Mesodermal cell (in vitro differentiated cells): ENCODE measurements around the gene S100A5.

Experiments
- H3K27ac ChIP-seq: 2 replicates; pipeline ENCODE4 v1.7.0; 2013; ENCODE audit warnings: mild to moderate bottlenecking, low read depth, low read length, moderate library complexity; ENCODE audit not compliant: severe bottlenecking
- H3K36me3 ChIP-seq: 2 replicates; pipeline ENCODE4 v1.7.1; 2013; ENCODE audit warnings: mild to moderate bottlenecking, low read length, moderate library complexity; ENCODE audit not compliant: control insufficient read depth, insufficient read depth
- H3K4me1 ChIP-seq: one replicate; pipeline ENCODE4 v1.7.1; 2013; ENCODE audit warnings: mild to moderate bottlenecking, low read length; ENCODE audit not compliant: insufficient read depth, control insufficient read depth, poor library complexity, severe bottlenecking
- H3K4me3 ChIP-seq: 2 replicates; pipeline ENCODE4 v1.7.0; 2013; ENCODE audit warnings: low read length, control low read depth, mild to moderate bottlenecking; ENCODE audit not compliant: insufficient read depth, poor library complexity, severe bottlenecking; ENCODE audit errors: extremely low read depth
- H3K9me3 ChIP-seq: 2 replicates; pipeline ENCODE4 v1.7.1; 2013; ENCODE audit warnings: mild to moderate bottlenecking, low read length, moderate library complexity; ENCODE audit not compliant: control insufficient read depth
- WGBS, 2 experiments: methylation state at CpG; one replicate each; pipeline ENCODE4 v1.1.5; 2013; ENCODE audit warnings: missing lambda C conversion rate in 2 of 2; ENCODE audit not compliant: insufficient coverage in 2 of 2; 5-methylcytosine and 5-hydroxymethylcytosine counted together

The S100A5 gene

DNA sequence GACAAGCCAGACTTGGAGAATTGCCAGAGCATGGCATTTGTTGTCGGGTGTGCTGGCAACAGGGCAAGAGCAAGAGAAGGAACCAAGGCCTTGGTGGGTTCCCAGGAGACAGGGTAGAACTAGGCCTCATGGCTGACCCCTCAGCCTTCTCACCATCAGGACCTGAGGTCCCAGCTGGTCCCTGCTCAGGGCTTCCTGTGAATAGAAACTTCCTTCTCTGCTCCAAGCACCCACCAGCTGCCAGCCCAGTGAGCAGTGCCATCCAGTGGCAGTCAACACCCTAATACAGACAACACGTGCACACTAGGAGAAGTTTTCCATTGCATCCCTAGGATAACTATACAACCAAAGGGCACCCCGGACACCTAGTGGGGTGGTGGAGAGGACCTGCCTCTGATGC, 27.7 kb downstream of the S100A5 start:
- no peaks in the 10 kb centered on the region for H3K36me3 ChIP-seq
- no peak overlapping the region for H3K4me3 ChIP-seq
- H3K4me1 ChIP-seq: peaks cover 4% of the 10 kb centered on the region
- no peak overlapping the region for H3K27ac ChIP-seq
- WGBS, 2 experiments: 89 to 100% methylated on average over 1 of the region's 3 CpGs
- H3K9me3 ChIP-seq: no peaks in the 10 kb centered on the region

- WGBS, 2 experiments: 0 to 2% methylated on average over 3 to 7 of the region's 7 CpGs
- Histone ChIP-seq H3K27ac (no peak overlapping the region), H3K4me1 (peaks cover 14% of the 10 kb centered on the region), H3K4me3 (no peak overlapping the region), H3K9me3 (no peaks in the 10 kb centered on the region), H3K36me3 (no peaks in the 10 kb centered on the region)
Measured at GRCh38 chr1:153510984-153511410, 29.7 kb downstream of the S100A5 start.

DNA sequence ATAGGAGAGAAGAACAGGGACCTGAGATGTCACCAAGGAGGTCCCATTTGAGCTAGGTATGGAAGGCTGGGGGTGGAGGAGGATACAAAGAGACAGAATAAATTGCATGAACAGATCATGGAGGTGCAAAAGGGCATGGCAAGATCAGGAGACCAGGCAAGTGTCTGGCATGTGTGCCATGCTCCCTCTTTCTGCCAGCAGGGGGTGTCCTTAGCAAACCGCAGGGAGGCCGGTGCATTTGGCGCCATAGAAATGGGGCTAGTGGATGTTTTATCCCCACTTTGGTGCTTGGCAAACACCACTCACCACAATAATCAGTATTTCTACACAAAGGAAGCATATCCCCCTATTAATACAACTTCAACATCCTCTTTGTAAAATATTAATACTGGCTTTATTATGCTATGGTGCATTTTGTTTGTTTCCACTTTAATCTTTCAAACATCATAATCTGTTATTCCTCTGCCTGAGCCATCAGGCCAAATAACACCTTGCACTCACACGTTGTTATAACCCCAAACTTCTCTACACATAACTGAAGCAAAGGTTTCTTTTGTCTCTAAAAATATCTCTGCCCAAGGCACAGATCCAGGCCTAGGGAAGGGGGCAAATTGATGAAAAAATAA, 30.9 kb downstream of the S100A5 start:
- WGBS, 2 experiments: 80% methylated on average over 1 of the region's 4 CpGs; no CpG with 5 or more reads in 1 of the 2 experiments
- Histone ChIP-seq H3K36me3 (no peaks in the 10 kb centered on the region), H3K4me3 (no peak overlapping the region), H3K4me1 (peaks cover 18% of the 10 kb centered on the region), H3K27ac (no peak overlapping the region), H3K9me3 (no peaks in the 10 kb centered on the region)

GRCh38 chr1:153509036-153509435, 31.7 kb downstream of the S100A5 start:
- no peaks in the 10 kb centered on the region for H3K9me3 ChIP-seq
- H3K4me1 ChIP-seq: peaks cover 18% of the 10 kb centered on the region
- no peak overlapping the region for H3K27ac ChIP-seq
- WGBS, 2 experiments: 93 to 96% methylated on average over 3 of the region's 3 CpGs
- no peaks in the 10 kb centered on the region for H3K36me3 ChIP-seq
- H3K4me3 ChIP-seq: no peak overlapping the region

GRCh38 chr1:153507926-153508583, 32.7 kb downstream of the S100A5 start:
- Histone ChIP-seq H3K36me3 (no peaks in the 10 kb centered on the region), H3K27ac (no peak overlapping the region), H3K9me3 (no peaks in the 10 kb centered on the region), H3K4me3 (no peak overlapping the region), H3K4me1 (peaks cover 18% of the 10 kb centered on the region)
- WGBS, 2 experiments: 94% methylated on average over 4 to 8 of the region's 11 CpGs

- Histone ChIP-seq H3K4me1 (peaks cover 18% of the 10 kb centered on the region), H3K9me3 (no peaks in the 10 kb centered on the region), H3K27ac (peak overlapping the region; percentile 13), H3K36me3 (no peaks in the 10 kb centered on the region), H3K4me3 (no peak overlapping the region)
- WGBS, 2 experiments: 71 to 78% methylated on average over 4 of the region's 7 CpGs
Measured at GRCh38 chr1:153506831-153507413, 33.8 kb downstream of the S100A5 start.

DNA sequence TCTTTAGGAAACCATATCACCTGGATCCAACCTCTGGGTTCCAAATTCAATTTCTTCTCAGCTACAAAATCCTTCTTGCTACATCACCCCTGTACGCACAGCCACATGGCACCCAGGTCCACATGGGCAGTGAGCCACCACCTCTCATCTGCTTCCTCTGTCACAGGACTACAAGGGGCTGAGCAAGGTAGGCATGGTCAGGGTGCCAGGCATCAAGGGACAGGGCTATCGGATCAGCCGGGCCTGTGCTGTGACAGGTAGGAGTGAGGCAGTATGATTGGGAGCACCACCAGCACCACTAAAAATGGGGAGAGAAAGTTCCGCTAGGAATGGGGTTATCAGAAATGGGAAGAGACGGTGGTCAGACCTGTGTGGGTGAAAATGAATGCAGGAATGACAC, 34.3 kb downstream of the S100A5 start:
- H3K9me3 ChIP-seq: no peaks in the 10 kb centered on the region
- no peaks in the 10 kb centered on the region for H3K36me3 ChIP-seq
- peaks cover 18% of the 10 kb centered on the region for H3K4me1 ChIP-seq
- no peak overlapping the region for H3K27ac ChIP-seq
- 92 to 96% methylated on average over 3 to 4 of the region's 5 CpGs for WGBS, 2 experiments
- no peak overlapping the region for H3K4me3 ChIP-seq

- Histone ChIP-seq H3K36me3 (no peaks in the 10 kb centered on the region), H3K9me3 (no peaks in the 10 kb centered on the region), H3K4me3 (no peak overlapping the region), H3K27ac (no peak overlapping the region), H3K4me1 (peaks cover 18% of the 10 kb centered on the region)
- 100% methylated on average over 1 of the region's 1 CpG; no CpG with 5 or more reads in 1 of the 2 experiments for WGBS, 2 experiments
Measured at GRCh38 chr1:153505576-153505975, 35.2 kb downstream of the S100A5 start.

- no peaks in the 10 kb centered on the region for H3K36me3 ChIP-seq
- H3K9me3 ChIP-seq: no peaks in the 10 kb centered on the region
- H3K27ac ChIP-seq: no peak overlapping the region
- H3K4me3 ChIP-seq: no peak overlapping the region
- peaks cover 18% of the 10 kb centered on the region for H3K4me1 ChIP-seq
- no CpG with 5 or more reads among the region's 3 CpGs for WGBS, 2 experiments
Measured at GRCh38 chr1:153503766-153504165, 37.0 kb downstream of the S100A5 start.

- 38 to 55% methylated on average over 1 to 2 of the region's 2 CpGs for WGBS, 2 experiments
- no peak overlapping the region for H3K4me3 ChIP-seq
- no peak overlapping the region for H3K27ac ChIP-seq
- no peaks in the 10 kb centered on the region for H3K36me3 ChIP-seq
- H3K4me1 ChIP-seq: no peaks in the 10 kb centered on the region
- no peaks in the 10 kb centered on the region for H3K9me3 ChIP-seq
Measured at GRCh38 chr1:153498746-153499145, 42.0 kb downstream of the S100A5 start.

DNA sequence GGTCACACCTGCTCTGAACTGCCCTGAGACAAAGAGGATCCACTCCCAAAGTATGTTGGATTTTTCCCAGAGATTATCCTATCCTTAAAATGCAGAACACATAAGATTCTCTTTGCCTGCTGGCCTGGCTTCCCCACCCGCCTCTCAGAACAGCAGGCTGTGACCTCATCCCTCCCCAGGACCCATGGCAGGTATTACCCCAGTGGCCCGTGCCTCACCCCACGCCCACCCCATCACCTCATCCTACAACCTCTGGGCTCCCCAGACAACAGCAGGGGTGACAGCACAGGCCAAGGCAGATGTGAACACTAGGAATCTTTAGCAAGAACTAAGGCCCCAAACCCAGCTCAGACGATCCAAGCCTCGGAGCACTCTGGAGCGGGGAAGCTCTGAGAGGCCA, 45.2 kb downstream of the S100A5 start:
- Histone ChIP-seq H3K4me1 (no peaks in the 10 kb centered on the region), H3K27ac (no peak overlapping the region), H3K36me3 (no peaks in the 10 kb centered on the region), H3K9me3 (no peaks in the 10 kb centered on the region), H3K4me3 (no peak overlapping the region)
- WGBS, 2 experiments: 85 to 89% methylated on average over 5 to 6 of the region's 6 CpGs
